Gastroesophageal sphincter (tissue), 3 donors: ENCODE measurements around the gene ZNHIT3.

Source experiments
- CTCF ChIP-seq, 4 experiments: fragments of 200-600 bp in 2 of 4; fragments of 450-650 bp in 2 of 4; sonication (generic) in 1 of 4; IDR thresholded peaks; one replicate each; pipeline ENCODE4 v1.5.1; 2017 to 2019; ENCODE audit warnings: antibody characterized with exemption in 4 of 4, mild to moderate bottlenecking in 2 of 4, moderate library complexity in 2 of 4
- EP300 ChIP-seq: sonication (generic); formaldehyde crosslinking; IDR thresholded peaks from one replicate; pipeline ENCODE4 v1.6.1; 2017; ENCODE audit warnings: antibody characterized with exemption, mild to moderate bottlenecking

- no peak for TF ChIP-seq CTCF (IDR thresholded peaks at IDR 0.05)
- TF ChIP-seq EP300: no peak
Measured at GRCh38 chr17:36506831-36507230, 20.4 kb downstream of the ZNHIT3 start.
